ENCODE results near the gene CAMKK1. TPM values are rescaled to one million over a fixed set of nuclear protein-coding genes. Genes with fewer than 3 reads are reported as not detected.

CAMKK1 gene
- total and polyA plus RNA-seq, 7 experiments from 2014 or later: 2.3 to 12.5 (median 5.0) TPM

DNA sequence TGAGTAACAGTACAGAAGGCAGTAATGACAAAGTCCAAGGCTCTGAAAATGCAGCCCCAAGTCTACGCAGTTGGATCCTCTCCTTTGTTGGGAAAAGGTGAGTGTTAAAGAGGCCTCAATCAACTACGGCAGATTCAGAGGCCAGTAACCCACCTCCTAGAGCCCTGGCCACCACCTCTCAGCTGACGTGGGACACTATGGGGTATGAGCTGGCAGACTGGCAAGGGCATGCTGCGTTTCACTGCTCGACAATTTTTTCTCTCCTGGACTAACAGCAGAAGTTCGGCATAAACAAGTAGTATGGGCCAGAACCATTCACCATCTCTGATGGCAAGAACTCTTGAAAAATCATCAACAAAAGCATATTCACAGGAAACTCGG is 64.0 kb downstream of the CAMKK1 start:
- POLR2A ChIA-PET: interaction anchor here (0.5 to 3.5 kb wide), 4 partner anchors 14 to 91 kb away, joined by 3 to 15 read pairs (median 5); no protein-coding TSS in a partner anchor
- Mint-ChIP-seq H3K27me3 (no peaks in the 10 kb centered on the region), H3K36me3 (peaks cover 9 to 49% (median 19%) of the 10 kb centered on the region in 5 donors), H3K4me3 (no peak overlapping the region), H3K9me3 (peaks cover 0 to 2% (median 0%) of the 10 kb centered on the region in 11 donors), H3K4me1 (peaks cover 0 to 15% (median 6%) of the 10 kb centered on the region in 7 donors), H3K27ac (no peak overlapping the region)
- CTCF ChIA-PET: interaction anchor here (0.7 to 6.6 kb wide), 6 partner anchors 9 to 1171 kb away, joined by 3 to 154 read pairs (median 6); no protein-coding TSS in a partner anchor
- DNase-seq (no peak), ATAC-seq (no peak)
- Histone ChIP-seq H3K27ac (ENCODE audit: low read depth, low read length) (no peak overlapping the region), H3K4me1 (ENCODE audit: control insufficient read depth in 2 of 2, insufficient read depth in 2 of 2, low read length in 2 of 2) (no peaks in the 10 kb centered on the region), H3K9me3 (ENCODE audit: control insufficient read depth in 2 of 3, low read length in 3 of 3) (no peaks in the 10 kb centered on the region), H3K36me3 (ENCODE audit: control insufficient read depth in 2 of 3, insufficient read depth in 3 of 3, low read length in 3 of 3) (peaks cover 11 to 61% (median 13%) of the 10 kb centered on the region in 3 experiments), H3K27me3 (ENCODE audit: control insufficient read depth in 2 of 2, insufficient read depth in 2 of 2, low read length in 2 of 2) (no peaks in the 10 kb centered on the region), H3K4me3 (ENCODE audit: low read length) (no peak overlapping the region)
- intact Hi-C loops (cut with micrococcal nuclease): no loop called here

DNA sequence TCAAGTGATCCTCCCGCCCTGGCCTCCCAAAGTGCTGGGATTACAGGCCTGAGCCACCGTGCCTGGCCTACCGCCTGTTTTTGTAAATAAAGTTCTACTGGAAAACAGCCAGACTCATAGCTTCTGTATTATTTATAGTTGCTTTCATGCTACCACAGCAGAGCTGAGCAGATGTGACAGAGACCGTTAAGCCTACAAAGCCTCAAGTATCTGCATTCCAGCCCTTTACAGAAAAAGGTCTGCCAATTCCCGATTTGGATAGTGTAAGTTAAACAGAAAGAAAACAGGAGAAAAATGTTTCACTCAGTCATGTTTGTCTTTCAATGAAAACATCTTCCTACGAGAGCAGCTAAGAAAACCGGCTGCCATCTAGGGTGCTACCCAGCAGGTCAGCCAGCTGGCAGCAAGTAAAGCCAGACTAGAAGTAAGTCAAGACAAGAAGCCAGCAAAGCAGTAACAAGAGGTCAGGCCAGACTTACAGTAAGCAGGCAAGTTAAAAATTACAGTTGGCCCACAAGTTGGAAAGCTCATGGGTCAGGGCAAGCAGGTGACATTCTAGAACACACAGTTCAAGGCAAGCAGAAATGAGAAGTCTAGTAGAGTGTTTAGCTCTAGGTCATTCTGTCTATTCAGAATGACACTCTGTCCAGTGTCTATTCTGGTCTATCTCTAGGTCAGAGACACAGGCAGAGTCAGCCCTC is 64.6 kb downstream of the CAMKK1 start:
- H3K4me3 Mint-ChIP-seq: no peak overlapping the region
- peaks cover 11 to 64% (median 13%) of the 10 kb centered on the region in 3 experiments for H3K36me3 ChIP-seq (ENCODE audit: control insufficient read depth in 2 of 3, insufficient read depth in 3 of 3, low read length in 3 of 3)
- H3K27ac ChIP-seq (ENCODE audit: low read depth, low read length): no peak overlapping the region
- POLR2A ChIA-PET: interaction anchor here (0.6 to 3.5 kb wide), 4 partner anchors 52 to 90 kb away, joined by 3 to 15 read pairs (median 5); no protein-coding TSS in a partner anchor
- peaks cover 0 to 15% (median 4%) of the 10 kb centered on the region in 7 donors for H3K4me1 Mint-ChIP-seq
- H3K9me3 ChIP-seq (ENCODE audit: control insufficient read depth in 2 of 3, low read length in 3 of 3): no peaks in the 10 kb centered on the region
- ATAC-seq (no peak), DNase-seq (no peak)
- intact Hi-C loops (cut with micrococcal nuclease): no loop called here
- H3K9me3 Mint-ChIP-seq: peaks cover 0 to 2% (median 0%) of the 10 kb centered on the region in 11 donors
- H3K27me3 Mint-ChIP-seq: no peaks in the 10 kb centered on the region
- peak overlapping the region in 3 of 9 donors; percentile 14 to 42 (median 26) for H3K27ac Mint-ChIP-seq
- no peaks in the 10 kb centered on the region for H3K27me3 ChIP-seq (ENCODE audit: control insufficient read depth in 2 of 2, insufficient read depth in 2 of 2, low read length in 2 of 2)
- H3K36me3 Mint-ChIP-seq: peaks cover 9 to 47% (median 20%) of the 10 kb centered on the region in 5 donors
- no peaks in the 10 kb centered on the region for H3K4me1 ChIP-seq (ENCODE audit: control insufficient read depth in 2 of 2, insufficient read depth in 2 of 2, low read length in 2 of 2)
- CTCF ChIA-PET: interaction anchor here (0.7 to 6.6 kb wide), 6 partner anchors 10 to 1172 kb away, joined by 3 to 154 read pairs (median 6); no protein-coding TSS in a partner anchor
- no peak overlapping the region for H3K4me3 ChIP-seq (ENCODE audit: low read length)

DNA sequence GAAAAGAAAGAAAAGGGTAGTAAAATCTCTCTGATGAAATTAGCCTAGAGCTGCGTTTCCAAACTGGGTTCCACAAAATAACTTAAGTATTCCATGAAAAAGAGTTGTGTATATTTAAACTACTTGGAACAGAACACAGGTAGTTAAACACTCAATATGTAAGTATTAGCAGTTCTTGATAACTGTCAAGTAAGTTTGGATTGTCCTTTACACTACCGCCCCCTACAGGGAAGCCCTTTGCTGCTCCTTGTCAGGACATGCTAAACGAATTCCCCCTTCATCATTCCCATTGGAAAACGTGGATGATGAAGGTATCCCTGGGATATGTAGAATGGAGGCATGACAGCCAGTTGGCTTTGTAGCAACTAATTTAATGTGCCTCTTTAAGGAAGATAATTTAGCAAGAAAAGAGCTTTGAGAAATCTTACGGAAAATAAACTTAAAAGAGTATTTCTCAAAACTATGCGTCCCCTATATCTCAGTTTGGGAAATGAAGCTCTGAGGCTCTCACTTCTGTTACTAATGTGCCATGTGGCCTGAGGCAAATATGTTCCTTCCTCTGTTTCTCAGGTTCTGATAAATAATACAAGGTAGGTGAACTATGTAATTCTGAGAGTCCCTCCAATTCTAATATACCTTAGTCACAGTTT is 65.6 kb downstream of the CAMKK1 start:
- H3K9me3 Mint-ChIP-seq: peaks cover 0 to 2% (median 0%) of the 10 kb centered on the region in 11 donors
- H3K27ac ChIP-seq (ENCODE audit: low read depth, low read length): no peak overlapping the region
- H3K36me3 Mint-ChIP-seq: peaks cover 9 to 53% (median 20%) of the 10 kb centered on the region in 5 donors
- no peaks in the 10 kb centered on the region for H3K9me3 ChIP-seq (ENCODE audit: control insufficient read depth in 2 of 3, low read length in 3 of 3)
- no peaks in the 10 kb centered on the region for H3K27me3 Mint-ChIP-seq
- CTCF ChIA-PET: interaction anchor here (0.5 to 6.6 kb wide), 16 partner anchors 10 to 413 kb away, joined by 3 to 154 read pairs (median 3); no protein-coding TSS in a partner anchor
- ATAC-seq: peak; percentile 74
- H3K4me1 ChIP-seq (ENCODE audit: control insufficient read depth in 2 of 2, insufficient read depth in 2 of 2, low read length in 2 of 2): no peaks in the 10 kb centered on the region
- H3K4me3 Mint-ChIP-seq: no peak overlapping the region
- H3K4me1 Mint-ChIP-seq: peaks cover 0 to 15% (median 4%) of the 10 kb centered on the region in 7 donors
- no peak overlapping the region for H3K4me3 ChIP-seq (ENCODE audit: low read length)
- POLR2A ChIA-PET: interaction anchor here (0.7 to 3.5 kb wide), 4 partner anchors 87 to 103 kb away, joined by 3 to 15 read pairs (median 6); partner anchors contain the start of gene HASPIN
- H3K27me3 ChIP-seq (ENCODE audit: control insufficient read depth in 2 of 2, insufficient read depth in 2 of 2, low read length in 2 of 2): no peaks in the 10 kb centered on the region
- peaks cover 11 to 73% (median 13%) of the 10 kb centered on the region in 3 experiments for H3K36me3 ChIP-seq (ENCODE audit: control insufficient read depth in 2 of 3, insufficient read depth in 3 of 3, low read length in 3 of 3)
- DNase-seq: peak; percentile 22 to 75 (median 71)
- H3K27ac Mint-ChIP-seq: peak overlapping the region in 2 of 9 donors; percentile 42 to 59
- intact Hi-C loops (cut with micrococcal nuclease): loop anchor here (1.0 to 2.0 kb wide), 2 partner anchors 90 to 144 kb away; no protein-coding TSS in a partner anchor

DNA sequence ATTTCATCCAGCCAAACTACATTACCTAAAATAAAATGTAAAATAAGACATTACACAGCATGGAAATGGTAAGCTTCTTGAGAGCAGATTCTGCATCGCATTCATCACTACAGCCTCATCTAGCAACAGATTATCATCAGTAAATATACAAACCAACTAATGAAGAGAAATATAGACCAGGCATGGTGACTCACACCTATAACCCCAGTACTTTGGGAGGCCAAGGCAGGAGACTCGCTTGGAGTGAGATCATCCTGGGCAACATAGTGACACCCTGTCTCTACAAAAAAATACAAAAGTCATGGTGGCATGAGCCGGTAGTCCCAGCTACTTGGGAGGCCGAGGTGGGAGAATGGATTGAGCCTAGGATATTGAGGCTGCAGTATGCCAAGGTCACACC is 66.7 kb downstream of the CAMKK1 start:
- H3K9me3 ChIP-seq (ENCODE audit: control insufficient read depth in 2 of 3, low read length in 3 of 3): no peaks in the 10 kb centered on the region
- H3K9me3 Mint-ChIP-seq: peaks cover 0 to 2% (median 0%) of the 10 kb centered on the region in 11 donors
- DNase-seq: no peak
- ChIA-PET CTCF (interaction anchor here (1.0 to 6.6 kb wide), 4 partner anchors 15 to 144 kb away, joined by 4 to 154 read pairs (median 6); no protein-coding TSS in a partner anchor), POLR2A (interaction anchor here (3.5 kb wide), 1 partner anchor 88 kb away, joined by 15 read pairs; no protein-coding TSS in a partner anchor)
- peaks cover 0 to 19% (median 4%) of the 10 kb centered on the region in 7 donors for H3K4me1 Mint-ChIP-seq
- H3K27me3 Mint-ChIP-seq: no peaks in the 10 kb centered on the region
- no peak overlapping the region for H3K27ac Mint-ChIP-seq
- no peak overlapping the region for H3K4me3 Mint-ChIP-seq
- H3K36me3 Mint-ChIP-seq: peaks cover 9 to 62% (median 22%) of the 10 kb centered on the region in 5 donors
- H3K4me3 ChIP-seq (ENCODE audit: low read length): no peak overlapping the region
- H3K4me1 ChIP-seq (ENCODE audit: control insufficient read depth in 2 of 2, insufficient read depth in 2 of 2, low read length in 2 of 2): no peaks in the 10 kb centered on the region
- intact Hi-C loops (cut with micrococcal nuclease): loop anchor here (2.0 kb wide), 1 partner anchor 143 kb away; no protein-coding TSS in a partner anchor
- no peak overlapping the region for H3K27ac ChIP-seq (ENCODE audit: low read depth, low read length)
- no peaks in the 10 kb centered on the region for H3K27me3 ChIP-seq (ENCODE audit: control insufficient read depth in 2 of 2, insufficient read depth in 2 of 2, low read length in 2 of 2)
- peaks cover 14 to 80% (median 18%) of the 10 kb centered on the region in 3 experiments for H3K36me3 ChIP-seq (ENCODE audit: control insufficient read depth in 2 of 3, insufficient read depth in 3 of 3, low read length in 3 of 3)
- ATAC-seq: no peak

DNA sequence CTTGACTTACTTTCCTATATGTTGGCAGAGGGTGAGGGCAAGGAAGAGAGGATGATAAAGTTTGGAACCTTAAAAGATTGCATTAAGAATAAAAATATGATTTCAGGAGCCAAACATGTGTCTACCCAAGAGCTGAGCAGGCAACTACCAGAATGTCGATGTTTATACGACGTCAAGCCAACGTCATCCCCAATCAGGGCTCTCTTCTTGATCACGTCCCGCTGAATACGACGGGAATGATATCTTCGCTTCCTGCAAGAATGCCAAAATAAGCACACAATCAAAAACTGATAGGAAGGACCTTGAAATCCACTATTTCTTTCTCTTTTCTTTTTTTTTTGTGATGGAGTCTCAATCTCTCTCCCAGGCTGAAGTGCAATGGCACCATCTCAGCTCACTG is 71.8 kb downstream of the CAMKK1 start:
- Mint-ChIP-seq H3K4me3 (no peak overlapping the region), H3K27ac (no peak overlapping the region), H3K9me3 (no peaks in the 10 kb centered on the region), H3K36me3 (peaks cover 8 to 62% (median 26%) of the 10 kb centered on the region in 5 donors), H3K4me1 (peaks cover 0 to 7% (median 0%) of the 10 kb centered on the region in 7 donors), H3K27me3 (no peaks in the 10 kb centered on the region)
- POLR2A ChIA-PET: interaction anchor here (1.0 kb wide), 1 partner anchor 84 kb away, joined by 6 read pairs; no protein-coding TSS in a partner anchor
- intact Hi-C loops (cut with micrococcal nuclease): no loop called here
- CTCF ChIA-PET: interaction anchor here (0.6 to 1.2 kb wide), 2 partner anchors 20 to 84 kb away, joined by 5 read pairs; no protein-coding TSS in a partner anchor
- Histone ChIP-seq H3K4me1 (ENCODE audit: control insufficient read depth in 2 of 2, insufficient read depth in 2 of 2, low read length in 2 of 2) (no peaks in the 10 kb centered on the region), H3K27me3 (ENCODE audit: control insufficient read depth in 2 of 2, insufficient read depth in 2 of 2, low read length in 2 of 2) (no peaks in the 10 kb centered on the region), H3K36me3 (ENCODE audit: control insufficient read depth in 2 of 3, insufficient read depth in 3 of 3, low read length in 3 of 3) (peaks cover 14 to 80% (median 22%) of the 10 kb centered on the region in 3 experiments), H3K27ac (ENCODE audit: low read depth, low read length) (no peak overlapping the region), H3K9me3 (ENCODE audit: control insufficient read depth in 2 of 3, low read length in 3 of 3) (no peaks in the 10 kb centered on the region), H3K4me3 (ENCODE audit: low read length) (no peak overlapping the region)
- ATAC-seq (no peak), DNase-seq (no peak)

DNA sequence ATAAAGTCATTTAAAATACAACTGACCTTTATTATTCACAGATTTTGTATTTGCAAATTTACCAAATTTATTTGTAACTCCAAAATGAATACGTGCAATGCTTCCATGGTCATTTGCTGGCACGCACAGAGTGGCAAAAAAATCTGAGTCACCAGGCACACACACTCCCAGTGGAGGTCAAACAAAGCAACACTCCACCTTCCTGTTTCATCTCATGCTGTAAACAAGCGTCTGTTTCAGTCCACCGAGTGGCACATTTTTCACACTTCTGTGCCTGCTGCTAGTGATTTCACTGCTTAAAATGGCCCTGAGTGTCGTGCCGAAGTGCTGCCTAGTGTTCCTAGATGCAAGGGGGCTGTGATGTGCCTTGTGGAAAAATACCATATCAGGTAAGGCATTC is 74.1 kb downstream of the CAMKK1 start:
- H3K27ac Mint-ChIP-seq: peak overlapping the region in 2 of 9 donors; percentile 9 to 58
- no peak for ATAC-seq
- POLR2A ChIA-PET: no interaction called here
- peaks cover 0 to 5% (median 0%) of the 10 kb centered on the region in 7 donors for H3K4me1 Mint-ChIP-seq
- CTCF ChIA-PET: no interaction called here
- no peak for DNase-seq
- H3K4me3 Mint-ChIP-seq: no peak overlapping the region
- no peaks in the 10 kb centered on the region for H3K27me3 ChIP-seq (ENCODE audit: control insufficient read depth in 2 of 2, insufficient read depth in 2 of 2, low read length in 2 of 2)
- intact Hi-C loops (cut with micrococcal nuclease): no loop called here
- no peaks in the 10 kb centered on the region for H3K9me3 Mint-ChIP-seq
- H3K36me3 ChIP-seq (ENCODE audit: control insufficient read depth in 2 of 3, insufficient read depth in 3 of 3, low read length in 3 of 3): peaks cover 18 to 81% (median 25%) of the 10 kb centered on the region in 3 experiments
- H3K4me3 ChIP-seq (ENCODE audit: low read length): no peak overlapping the region
- H3K27ac ChIP-seq (ENCODE audit: low read depth, low read length): no peak overlapping the region
- no peaks in the 10 kb centered on the region for H3K27me3 Mint-ChIP-seq
- peaks cover 7 to 55% (median 31%) of the 10 kb centered on the region in 5 donors for H3K36me3 Mint-ChIP-seq
- no peaks in the 10 kb centered on the region for H3K9me3 ChIP-seq (ENCODE audit: control insufficient read depth in 2 of 3, low read length in 3 of 3)
- H3K4me1 ChIP-seq (ENCODE audit: control insufficient read depth in 2 of 2, insufficient read depth in 2 of 2, low read length in 2 of 2): no peaks in the 10 kb centered on the region

All from naive thymus-derived CD4-positive, alpha-beta T cell (primary cell).